COLO668 (cell line): ENCODE results near the gene ATXN1L.
A peak's percentile ranks its signal among the peaks of the same experiment; 100 is the strongest.
"Not testable (repeated sequence)": the region's sequence is repeated elsewhere in the genome, so short reads cannot be mapped to it uniquely, and the experiment has no call there.

ENCODE experiments used
- DNase-seq: peaks from one replicate; lab custom pipeline; 2025; ENCODE audit not compliant: unreplicated experiment; lab: John Stamatoyannopoulos, UW

The ATXN1L gene

GRCh38 chr16:71845639-71846430 is at the start of gene ATXN1L:
Gene ATXN1L (plus strand): TSS chr16:71845976. CDS start chr16:71849741, 3,765 bp downstream.
- peak; percentile 93 for DNase-seq

- DNase-seq = no peak
Observed at GRCh38 chr16:71796501-71797097, 49.2 kb upstream of the ATXN1L start.

DNA sequence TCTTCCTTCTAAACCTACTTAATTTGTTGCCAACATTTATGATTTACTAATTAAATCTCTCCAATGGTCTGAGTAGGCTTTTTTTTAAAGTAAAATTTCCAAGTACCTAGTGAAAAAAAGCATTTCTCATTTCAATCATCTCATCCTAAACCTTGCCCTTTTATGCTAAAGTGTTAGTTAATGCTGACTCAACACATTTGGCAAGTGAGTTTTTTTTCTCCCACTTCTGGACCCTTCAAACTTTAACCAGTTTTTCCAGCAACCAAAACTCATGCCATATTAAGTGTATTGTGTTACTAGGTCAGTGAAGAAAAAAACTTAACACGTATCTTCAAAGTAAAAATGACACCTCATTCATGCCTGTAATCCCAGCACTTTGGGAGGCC is 42.5 kb upstream of the ATXN1L start:
- no peak for DNase-seq

DNA sequence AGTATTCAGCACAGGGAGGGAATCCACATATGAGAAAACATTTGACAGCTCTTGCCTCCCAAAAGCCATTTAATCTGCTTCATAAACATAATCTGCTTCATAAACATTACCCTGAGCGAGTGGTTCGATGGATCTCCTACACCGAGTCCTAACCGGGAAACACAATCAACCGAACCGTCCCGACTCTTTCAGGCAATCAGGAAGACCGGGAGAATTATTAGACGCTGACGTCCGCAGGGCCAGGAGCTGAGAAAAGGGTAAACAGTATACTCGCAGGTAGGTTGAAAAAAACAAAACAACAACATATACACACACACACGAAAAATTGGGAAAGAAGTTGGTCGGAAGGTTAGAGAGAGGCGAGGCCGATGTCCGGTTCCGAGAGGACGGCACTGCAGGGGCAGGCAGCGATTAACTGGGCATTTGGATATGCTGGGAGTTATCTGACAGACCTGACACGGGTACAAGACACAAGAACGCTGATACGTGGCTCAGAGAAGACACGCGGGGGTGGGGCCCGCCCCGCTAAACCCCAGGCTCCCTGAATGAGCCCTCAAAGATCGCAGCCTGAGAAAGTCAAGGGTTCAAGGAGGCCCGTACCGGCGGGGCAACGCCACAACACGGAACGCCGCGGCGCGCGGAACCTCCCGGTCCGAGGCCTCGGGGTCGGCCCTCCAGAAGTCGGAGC is 37.7 kb upstream of the ATXN1L start:
- peak; percentile 46 for DNase-seq

GRCh38 chr16:71808593-71809459 is 37.0 kb upstream of the ATXN1L start, which contains the start of gene AP1G1:
Gene AP1G1 (minus strand): TSS chr16:71808834. CDS start chr16:71789479, 19,355 bp downstream.
- peak; percentile 96 for DNase-seq

DNA sequence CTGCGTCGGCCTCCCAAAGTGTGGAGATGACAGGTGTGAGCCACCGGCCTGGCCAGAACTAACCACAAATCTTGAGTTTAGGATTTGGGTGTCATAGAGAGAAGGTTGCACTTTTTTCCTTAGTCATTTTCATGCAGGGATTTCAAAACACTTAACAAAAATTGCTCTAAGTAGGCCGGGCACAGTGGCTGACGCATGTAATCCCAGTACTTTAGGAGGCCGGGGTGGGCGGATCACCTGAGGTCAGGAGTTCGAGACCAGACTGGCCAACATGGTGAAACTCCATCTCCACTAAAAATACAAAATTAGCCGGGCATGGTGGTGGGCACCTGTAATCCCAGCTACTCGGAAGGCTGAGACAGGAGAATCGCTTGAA is 35.6 kb upstream of the ATXN1L start:
- not testable (repeated sequence) for DNase-seq

DNA sequence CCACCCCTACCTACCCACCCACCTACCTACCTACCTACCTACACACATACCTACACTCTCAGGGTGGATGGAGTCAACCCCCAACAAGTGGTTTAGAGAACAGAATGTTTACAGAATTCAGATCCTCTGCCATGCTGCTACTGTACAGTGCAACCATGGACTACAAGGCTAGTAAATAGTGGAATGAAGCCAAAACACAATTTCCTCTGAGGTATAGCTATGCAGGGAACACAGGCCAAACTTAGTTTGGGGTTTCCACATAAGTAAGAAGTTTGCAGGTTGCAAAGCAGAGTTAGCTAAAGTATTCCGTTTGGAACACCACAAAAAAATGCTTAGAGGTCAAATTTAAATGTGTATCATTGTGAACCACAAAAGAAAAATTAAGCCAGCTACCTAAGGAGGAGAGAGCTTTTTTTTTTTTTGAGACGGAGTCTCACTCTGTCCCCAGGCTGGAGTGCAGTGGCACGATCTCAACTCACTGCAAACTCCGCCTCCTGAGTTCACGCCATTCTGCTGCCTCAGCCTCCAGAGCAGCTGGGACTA is 34.4 kb upstream of the ATXN1L start:
- DNase-seq = no peak

DNA sequence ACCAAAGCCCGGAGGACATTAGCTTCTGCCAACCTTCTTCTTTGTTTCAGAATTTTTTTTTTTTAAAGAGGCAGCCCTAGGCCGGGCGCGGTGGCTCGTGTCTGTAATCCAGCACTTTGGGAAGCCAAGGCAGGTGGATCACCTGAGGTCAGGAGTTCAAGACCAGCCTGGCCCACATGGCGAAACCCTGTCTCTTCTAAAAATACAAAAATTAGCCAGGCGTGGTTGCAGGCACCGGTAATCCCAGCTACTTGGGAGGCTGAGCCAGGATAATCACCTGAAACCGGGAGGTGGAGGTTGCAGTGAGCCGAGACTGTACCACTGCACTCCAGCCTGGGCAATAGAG is 28.6 kb upstream of the ATXN1L start:
- DNase-seq = not testable (repeated sequence)

DNA sequence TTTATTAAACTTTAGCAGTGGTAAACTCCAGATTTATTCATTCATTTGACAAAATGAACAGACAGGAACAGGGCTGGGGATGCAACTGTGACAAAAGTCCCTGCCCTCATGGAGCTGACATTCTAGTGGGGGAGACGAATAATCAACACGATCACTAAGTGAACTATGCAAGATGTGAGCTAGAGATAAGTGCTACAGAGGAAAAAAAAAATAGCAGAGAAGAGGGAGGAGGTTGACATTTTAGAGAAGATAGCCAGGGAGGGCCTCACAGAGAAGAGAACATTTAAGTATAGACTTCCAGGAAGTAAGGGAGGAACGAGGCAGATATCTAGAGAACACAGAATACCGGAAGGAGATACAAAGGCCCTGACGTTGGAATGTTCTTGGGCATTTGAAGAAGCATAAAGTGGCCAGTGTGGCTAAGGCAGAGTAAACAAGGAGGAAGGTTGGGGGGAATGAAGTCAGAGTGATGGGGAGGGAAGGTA is 19.2 kb upstream of the ATXN1L start:
- DNase-seq = no peak

- DNase-seq = no peak
Observed at GRCh38 chr16:71830359-71830758, 15.4 kb upstream of the ATXN1L start.

DNA sequence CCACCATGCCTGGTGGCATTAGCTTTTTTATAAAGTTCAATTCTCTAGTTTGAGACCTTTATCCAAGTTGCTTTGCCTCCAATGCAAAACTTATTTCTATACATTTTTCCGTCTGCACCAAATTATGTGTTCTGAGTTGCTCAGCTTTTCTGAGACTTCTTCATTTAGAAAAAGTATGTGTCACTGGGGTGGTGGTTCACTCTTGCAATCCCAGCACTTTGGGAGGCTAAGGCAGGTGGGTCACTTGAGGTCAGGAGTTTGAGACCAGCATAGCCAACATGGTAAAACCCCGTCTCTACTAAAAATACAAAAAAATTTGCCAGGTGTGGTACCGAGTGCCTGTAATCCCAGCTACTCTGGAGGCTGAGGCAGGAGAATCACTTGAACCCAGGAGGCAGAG is 14.1 kb upstream of the ATXN1L start:
- DNase-seq = not testable (repeated sequence)

GRCh38 chr16:71832112-71832511 is 13.7 kb upstream of the ATXN1L start:
- DNase-seq = not testable (repeated sequence)

DNA sequence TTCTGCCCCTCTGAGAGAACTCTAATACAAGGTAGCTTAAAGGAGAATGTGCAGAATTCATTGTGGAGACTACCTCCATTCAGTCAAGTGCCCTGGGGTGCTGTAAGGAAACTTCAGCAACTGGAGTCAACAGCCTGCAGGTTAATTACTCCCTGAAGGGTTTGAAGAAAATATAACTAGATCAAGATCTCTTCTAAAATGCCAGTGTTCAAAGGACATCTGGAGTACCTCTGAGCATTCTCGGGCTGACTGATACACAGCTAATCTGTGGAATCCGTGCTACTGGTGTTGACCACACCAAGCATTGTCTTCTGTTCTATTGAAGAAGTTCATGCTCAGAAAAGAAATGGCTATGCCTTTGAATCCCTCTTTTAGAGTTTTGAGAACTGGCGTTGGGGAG is 11.5 kb upstream of the ATXN1L start:
- DNase-seq = no peak

DNA sequence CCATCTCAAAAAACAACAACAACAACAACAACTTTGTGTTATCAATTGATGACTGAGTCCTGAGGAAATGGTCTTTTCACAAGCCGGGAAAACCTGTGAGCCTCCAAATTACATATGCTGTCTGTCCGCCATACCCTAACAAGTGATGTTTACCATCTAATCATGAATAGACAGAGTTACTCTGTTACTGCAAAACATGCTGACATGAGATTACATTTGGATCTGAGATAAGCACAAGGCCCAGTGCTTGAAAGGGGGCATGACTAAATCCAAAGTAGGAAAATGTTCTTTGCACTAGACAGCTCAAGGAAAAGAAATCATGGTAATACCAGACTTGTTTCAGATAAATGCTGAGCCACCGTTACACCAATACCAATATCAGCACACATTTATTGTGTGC is 8.6 kb upstream of the ATXN1L start:
- no peak for DNase-seq

DNA sequence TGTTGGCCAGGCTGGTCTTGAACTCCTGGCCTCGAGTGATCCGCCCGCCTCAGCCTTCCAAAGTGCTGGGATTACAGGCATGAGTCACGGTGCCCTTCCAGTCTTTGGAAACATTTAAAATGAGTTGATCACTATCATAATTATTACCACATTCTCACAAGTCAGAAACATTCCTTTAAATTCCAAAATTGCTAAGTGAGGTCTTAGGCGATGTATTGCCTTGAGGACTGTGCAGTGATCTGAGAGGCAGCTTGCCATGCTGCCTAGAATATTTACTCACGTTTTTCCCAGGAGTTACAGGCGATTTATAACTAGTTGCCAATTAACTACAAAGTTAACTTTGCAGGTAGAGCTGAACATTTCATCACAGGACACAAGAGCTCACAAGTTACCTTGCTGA is 5.7 kb upstream of the ATXN1L start:
- no peak for DNase-seq

DNA sequence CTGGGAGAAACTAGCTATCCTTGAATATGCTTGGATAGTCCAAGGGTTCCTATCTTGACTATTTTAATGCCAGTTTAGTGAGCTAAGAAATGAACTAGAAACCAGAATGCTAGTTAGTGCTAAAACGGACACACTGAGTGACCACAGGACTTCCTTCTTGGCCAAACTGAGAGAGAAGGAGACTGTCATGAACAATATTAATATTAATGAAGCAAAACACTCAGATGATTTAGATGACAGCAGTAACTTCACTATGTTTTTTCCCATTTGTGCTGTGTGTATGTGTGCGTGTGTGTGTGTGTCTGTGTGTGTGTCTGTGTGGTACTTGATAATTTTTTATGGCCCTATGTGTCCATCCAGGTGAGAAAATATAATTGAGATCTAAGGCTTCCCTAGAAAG is 2.2 kb upstream of the ATXN1L start:
- DNase-seq = no peak

- DNase-seq = no peak
Observed at GRCh38 chr16:71846431-71846830, 655 bp downstream of the ATXN1L start.

GRCh38 chr16:71847096-71847495 is 1.3 kb downstream of the ATXN1L start:
- no peak for DNase-seq

DNA sequence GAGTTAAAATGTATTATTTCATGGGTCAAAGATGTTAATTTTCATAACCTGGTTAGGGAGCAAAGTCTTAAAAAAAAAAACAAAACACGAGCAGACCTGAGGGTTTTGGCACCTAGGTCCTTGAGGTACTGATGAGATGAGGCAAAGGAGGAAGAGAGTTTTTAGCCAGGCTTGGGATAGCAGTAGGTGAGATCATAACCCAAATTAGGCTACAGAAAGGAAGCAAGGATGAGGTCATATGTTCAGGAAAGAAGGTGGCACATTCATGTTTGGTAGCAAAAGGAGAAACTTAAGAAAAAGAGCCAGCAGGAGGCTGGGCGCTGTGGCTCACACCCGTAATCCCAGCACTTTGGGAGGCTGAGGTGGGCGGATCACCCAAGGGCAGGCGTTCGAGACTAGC is 2.8 kb downstream of the ATXN1L start:
- DNase-seq = no peak

GRCh38 chr16:71851746-71852145 is 6.0 kb downstream of the ATXN1L start:
- no peak for DNase-seq

DNA sequence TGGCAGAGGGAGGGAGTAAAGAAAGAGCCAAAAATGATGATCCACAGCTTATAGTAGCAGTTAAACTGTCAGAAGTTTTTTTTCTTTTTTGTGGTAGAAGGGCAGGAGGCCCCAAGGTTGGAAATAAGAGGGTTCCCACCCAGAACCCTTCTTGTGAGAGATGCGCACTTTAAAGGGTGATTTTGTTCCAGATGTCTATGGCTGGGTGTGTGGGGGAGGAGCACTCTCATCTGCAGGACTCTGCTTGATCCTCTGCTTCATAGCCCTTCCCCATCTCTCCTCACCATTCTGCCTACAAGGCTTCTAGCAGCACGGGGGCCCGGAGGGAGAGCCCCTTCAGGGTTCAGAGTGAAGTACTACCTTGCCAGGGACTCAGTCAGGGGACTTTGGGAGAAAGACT is 6.4 kb downstream of the ATXN1L start:
- DNase-seq = no peak
